ENCODE data around the gene HPS5.

The HPS5 gene

GRCh38 chr11:18319914-18320313 is 2.0 kb downstream of the HPS5 start:
- in situ Hi-C loops (cut with MboI; ENCODE audit: low sequenced_read_pairs): no loop called here

DNA sequence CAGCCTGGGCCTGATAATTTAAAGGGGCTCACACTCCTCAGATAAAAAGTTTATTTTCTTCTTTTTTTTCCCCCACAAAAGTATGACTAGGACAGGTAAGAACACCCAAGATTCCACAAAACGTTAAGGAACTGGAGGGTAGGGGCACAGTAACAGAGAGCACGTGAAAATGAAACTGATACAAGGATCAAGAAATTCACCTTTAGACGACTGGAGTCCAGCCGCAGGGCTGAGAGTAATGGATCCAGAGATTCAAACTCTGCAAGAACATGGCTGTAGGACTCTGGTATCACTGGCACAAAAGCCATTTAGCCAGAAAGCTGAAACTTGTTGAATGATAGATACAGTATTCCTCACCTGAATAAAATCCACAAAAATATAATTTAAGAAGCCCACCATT is 4.4 kb downstream of the HPS5 start:
- in situ Hi-C loops (cut with MboI; ENCODE audit: low sequenced_read_pairs): no loop called here

- in situ Hi-C loops (cut with MboI; ENCODE audit: low sequenced_read_pairs): no loop called here
Observed at GRCh38 chr11:18315893-18316292, 6.0 kb downstream of the HPS5 start.

DNA sequence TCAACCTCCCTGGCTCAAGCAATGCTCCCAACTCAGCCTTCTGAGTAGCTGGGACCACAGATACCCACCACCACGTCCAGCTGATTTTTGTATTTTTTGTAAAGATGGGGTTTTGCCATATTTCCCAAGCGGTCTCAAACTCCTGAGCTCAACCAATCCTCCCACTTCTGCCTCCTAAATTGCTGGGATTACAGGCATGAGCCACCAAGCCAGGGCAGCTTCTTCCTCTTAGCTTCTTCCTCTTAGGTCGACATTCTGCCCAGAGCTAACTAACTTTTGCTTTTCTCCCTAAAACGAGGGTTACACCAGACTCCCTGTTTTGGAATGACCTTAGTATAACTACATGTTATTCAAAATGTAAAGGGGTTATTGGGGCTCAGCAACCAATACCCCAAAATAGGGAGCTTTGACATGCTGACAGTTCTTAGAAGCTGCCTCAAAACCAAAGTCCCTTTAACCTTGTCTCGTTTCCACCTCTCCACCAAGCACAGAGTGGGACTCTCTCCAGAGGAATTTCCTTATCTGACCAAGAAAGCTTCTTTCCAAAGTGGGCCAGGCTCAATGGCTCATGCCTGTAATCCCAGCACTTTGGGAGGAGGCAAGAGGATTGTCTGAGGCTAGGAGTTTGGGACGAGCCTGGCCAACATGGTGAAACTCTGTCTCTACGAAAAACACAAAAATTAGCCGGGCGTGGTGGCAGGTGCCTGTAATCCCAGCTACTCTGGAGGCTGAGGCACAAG is 7.0 kb downstream of the HPS5 start:
- in situ Hi-C loops (cut with MboI; ENCODE audit: low sequenced_read_pairs): no loop called here

- in situ Hi-C loops (cut with MboI; ENCODE audit: low sequenced_read_pairs): no loop called here
Observed at GRCh38 chr11:18313965-18314763, 7.8 kb downstream of the HPS5 start.

GRCh38 chr11:18312663-18313420 is 9.1 kb downstream of the HPS5 start:
- in situ Hi-C loops (cut with MboI; ENCODE audit: low sequenced_read_pairs): no loop called here

- in situ Hi-C loops (cut with MboI; ENCODE audit: low sequenced_read_pairs): no loop called here
Observed at GRCh38 chr11:18312012-18312411, 9.9 kb downstream of the HPS5 start.

GRCh38 chr11:18310800-18311340 is 11.1 kb downstream of the HPS5 start:
- in situ Hi-C loops (cut with MboI; ENCODE audit: low sequenced_read_pairs): no loop called here

- in situ Hi-C loops (cut with MboI; ENCODE audit: low sequenced_read_pairs): no loop called here
Observed at GRCh38 chr11:18309691-18310090, 12.2 kb downstream of the HPS5 start.

DNA sequence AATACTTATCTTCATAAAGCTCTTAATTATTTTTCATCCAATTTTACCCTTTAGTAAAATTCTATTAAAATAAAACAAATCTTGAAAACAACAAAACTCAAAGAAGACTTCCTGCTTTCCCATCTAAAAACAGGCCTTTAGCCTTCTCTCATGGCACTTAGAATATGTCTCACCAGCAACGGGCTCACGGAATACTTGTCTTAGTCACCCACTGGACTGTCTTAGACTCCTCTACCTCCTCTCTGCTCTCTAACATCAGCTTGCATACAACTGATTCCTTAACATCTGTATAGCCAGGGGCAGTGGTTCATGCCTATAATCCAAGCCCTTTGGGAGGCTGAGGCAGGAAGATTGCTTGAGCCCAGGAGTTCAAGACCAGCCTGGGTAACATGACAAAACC is 13.7 kb downstream of the HPS5 start:
- in situ Hi-C loops (cut with MboI; ENCODE audit: low sequenced_read_pairs): no loop called here

DNA sequence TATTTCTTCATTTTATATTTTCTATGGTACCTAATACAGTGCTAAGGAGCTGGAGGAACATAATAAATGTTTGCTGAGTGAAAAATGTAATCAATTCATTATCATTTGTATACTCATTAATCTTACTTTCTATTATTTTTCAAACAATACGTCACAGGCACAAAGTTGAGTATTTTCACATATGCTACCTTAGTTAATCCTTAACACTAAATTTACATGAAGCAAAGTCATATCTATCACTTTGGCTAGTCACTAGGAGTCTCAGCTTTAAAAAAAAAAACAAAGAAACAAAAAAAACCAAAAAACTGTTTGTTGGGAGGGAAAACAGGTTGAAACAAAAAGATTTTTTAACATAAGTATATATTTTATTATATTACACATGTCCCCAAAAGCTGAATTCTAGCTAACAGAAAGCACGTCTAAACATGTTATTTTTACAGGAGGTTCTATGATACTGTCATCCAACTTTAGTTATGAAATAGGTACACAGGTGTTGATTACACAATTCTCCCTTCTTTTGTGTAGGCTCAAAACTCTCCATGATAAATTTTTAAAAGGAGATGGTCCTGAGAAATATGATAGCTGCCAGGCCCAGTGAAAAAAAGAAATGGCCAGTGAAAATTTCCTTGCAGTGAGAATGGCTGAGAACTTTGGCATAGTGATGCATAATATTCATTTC is 14.3 kb downstream of the HPS5 start:
- in situ Hi-C loops (cut with MboI; ENCODE audit: low sequenced_read_pairs): no loop called here

DNA sequence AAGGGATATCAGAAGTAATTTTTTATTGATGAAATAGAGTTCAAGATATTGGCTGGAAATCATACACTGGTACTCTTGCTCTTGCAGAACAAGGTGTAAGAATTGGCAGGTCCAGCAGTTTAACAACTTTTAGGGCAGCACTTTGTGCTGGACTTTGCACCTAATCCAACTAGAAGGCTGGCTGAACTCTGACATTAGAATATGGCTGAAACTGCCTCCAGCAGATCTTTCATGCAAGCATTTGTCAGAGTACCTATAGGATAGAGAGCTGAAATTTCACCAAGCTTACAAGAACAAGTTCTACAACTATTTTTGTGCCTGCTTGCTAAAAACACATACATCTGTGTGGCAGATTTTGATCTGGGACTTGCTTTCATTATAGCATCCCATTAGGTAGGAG is 17.2 kb downstream of the HPS5 start:
- in situ Hi-C loops (cut with MboI; ENCODE audit: low sequenced_read_pairs): no loop called here

GRCh38 chr11:18299721-18300120 is 22.2 kb downstream of the HPS5 start:
- in situ Hi-C loops (cut with MboI; ENCODE audit: low sequenced_read_pairs): no loop called here

DNA sequence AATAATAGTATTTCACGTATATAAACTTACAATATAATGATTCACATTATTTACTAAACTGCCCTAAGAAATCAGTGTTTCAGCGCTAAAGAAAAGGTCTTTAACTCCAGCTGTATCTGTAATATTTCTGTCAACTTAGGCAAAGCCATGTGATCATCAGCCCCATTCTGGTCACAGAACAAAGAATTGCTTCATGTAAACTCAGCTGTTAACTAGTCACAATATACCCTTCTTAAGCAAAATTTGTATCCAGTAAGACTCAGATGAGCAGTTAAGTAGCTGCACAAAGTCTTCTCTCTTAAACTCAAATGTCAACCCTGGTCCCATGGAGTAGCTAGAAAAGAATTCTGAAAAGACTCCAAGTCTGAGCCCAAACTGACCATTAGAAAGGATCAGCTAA is 26.6 kb downstream of the HPS5 start:
- in situ Hi-C loops (cut with MboI; ENCODE audit: low sequenced_read_pairs): no loop called here

- in situ Hi-C loops (cut with MboI; ENCODE audit: low sequenced_read_pairs): no loop called here
Observed at GRCh38 chr11:18294862-18295261, 27.1 kb downstream of the HPS5 start.

DNA sequence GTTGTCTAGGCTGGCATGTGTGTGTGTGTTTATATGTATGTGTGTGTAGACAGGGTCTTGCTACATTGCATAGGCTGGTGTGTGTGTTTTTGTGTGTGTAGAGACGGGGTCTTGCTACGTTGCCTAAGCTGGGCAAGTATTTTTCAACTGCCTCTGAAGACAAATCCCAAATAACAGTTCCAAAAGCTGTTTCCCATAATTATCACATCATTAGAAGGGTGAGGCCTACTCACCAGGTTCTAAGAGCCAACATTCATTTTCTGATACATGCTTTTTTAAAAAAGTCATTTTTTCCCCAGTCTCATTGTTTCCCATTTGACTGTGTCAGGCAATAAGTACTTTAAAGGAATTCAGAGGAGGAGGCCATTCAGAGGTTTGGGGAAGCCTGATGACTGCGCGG is 33.0 kb downstream of the HPS5 start:
- in situ Hi-C loops (cut with MboI; ENCODE audit: low sequenced_read_pairs): no loop called here

DNA sequence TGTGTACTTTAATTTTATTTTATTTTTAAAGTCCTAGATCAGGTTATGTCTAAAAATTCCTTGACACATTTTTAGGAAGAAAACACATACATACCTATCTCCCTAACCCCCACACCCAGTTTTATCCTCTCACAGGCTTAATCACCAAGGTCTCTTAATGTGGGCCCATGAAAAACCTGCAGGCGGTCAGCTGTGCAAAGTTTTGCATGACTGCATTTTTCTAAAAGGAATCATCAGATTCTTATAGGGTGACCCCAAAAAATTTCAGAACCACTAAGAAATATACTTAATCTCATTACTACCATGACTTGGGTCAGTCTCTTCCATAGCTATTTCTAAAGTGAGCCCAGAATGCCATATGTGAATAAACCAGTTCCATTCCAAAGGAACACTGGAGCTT is 36.1 kb downstream of the HPS5 start:
- in situ Hi-C loops (cut with MboI; ENCODE audit: low sequenced_read_pairs): no loop called here

DNA sequence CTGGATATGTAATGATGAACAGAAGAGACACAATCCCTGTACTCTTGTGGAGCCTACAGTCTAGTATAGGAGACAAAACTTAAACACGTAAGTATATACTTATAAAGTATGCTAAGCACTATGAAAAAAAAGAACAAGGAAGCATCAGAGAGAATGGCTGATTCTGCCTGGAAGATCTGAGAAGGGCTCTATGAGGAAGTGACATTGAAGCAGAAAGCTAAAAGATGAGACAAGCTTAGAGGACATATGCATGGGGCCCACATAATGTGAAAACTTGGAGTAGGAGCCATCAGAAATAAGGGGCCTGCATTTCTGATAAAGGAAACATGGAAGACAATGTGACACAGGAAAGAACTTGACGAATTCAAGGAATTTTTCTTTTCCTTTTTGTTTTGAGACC is 39.3 kb downstream of the HPS5 start:
- in situ Hi-C loops (cut with MboI; ENCODE audit: low sequenced_read_pairs): no loop called here

DNA sequence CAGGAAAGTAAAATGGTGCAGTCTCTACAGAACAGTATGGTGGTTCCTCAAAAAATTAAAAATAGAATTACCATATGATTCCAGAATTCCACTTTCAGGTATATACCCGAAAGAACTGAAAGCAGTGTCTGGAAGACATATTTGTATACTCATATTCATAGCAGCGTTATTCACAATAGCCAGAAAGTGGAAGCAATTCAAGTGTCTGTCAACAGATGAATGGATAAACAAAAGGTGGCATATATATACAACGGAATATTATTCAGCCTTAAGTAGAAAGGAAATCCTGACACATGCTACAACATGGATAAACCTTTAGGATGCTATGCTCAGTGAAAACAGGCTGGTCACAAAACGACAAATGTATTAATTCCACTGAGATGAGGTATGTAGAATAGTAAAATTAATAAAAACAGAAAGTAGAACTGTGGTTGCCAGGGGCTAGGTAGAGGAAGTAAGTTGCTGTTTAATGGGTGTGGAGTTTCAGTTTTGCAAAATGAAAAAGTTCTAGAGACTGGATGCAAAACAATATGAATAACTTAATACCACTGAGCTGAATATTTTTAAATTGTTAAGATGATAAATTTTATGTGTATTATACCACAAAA is 41.4 kb downstream of the HPS5 start:
- in situ Hi-C loops (cut with MboI; ENCODE audit: low sequenced_read_pairs): no loop called here

- in situ Hi-C loops (cut with MboI; ENCODE audit: low sequenced_read_pairs): no loop called here
Observed at GRCh38 chr11:18277565-18278271, 44.2 kb downstream of the HPS5 start.

Measured in HL-60/S4 treated with retinoic acid at 250 ng/mL for 4 days and 3 days (cell line).